NOMO-1 treated with DMSO at 0.1 percent for 48 hours (cell line): ENCODE results near the gene SSPN.
"Not testable (repeated sequence)": the region's sequence is repeated elsewhere in the genome, so short reads cannot be mapped to it uniquely, and the experiment has no call there.

Source experiments
- DNase-seq: peaks from one replicate; lab custom pipeline; 2025; ENCODE audit not compliant: unreplicated experiment; lab: John Stamatoyannopoulos, UW

Gene SSPN

GRCh38 chr12:26226629-26227360 is 31.4 kb downstream of the SSPN start:
- DNase-seq = no peak

DNA sequence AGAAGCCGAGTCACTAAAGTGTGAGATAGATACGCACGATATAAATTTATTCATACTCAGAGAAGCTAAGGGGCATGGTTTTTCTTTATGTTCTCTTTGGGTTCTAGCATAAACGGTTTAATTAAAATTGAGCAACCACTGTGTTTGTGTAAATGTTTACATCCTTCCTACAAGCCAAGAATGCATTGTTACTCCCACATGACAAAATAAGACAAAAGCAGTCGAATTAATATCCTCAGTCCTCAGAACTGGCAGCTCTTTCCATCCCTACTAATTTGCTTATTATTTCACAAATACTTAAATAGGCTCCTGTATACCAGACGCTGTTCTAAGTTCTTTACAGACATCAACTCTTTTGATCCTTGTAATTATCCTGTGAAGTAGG is 32.0 kb downstream of the SSPN start:
- no peak for DNase-seq

GRCh38 chr12:26229910-26230309 is 34.5 kb downstream of the SSPN start:
- no peak for DNase-seq

DNA sequence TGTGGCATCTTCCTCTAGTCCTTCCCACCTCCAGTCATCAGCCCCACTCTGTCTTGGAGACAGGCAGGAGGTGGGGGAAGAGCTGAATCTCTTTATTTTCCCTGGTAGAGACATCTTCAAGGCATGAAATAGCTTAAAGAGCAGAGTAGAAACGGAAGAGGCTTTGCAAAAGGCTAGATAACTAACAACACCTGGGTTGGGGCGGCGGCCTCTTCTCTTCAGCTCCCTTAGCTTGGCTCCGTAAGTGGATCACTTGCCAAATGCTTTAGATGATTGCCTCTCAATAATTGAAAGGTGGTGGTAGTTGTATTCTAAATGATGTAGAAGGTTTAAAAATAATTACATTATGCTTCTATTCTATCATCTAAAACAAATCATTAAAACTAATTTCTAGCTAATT is 36.1 kb downstream of the SSPN start:
- DNase-seq = no peak

DNA sequence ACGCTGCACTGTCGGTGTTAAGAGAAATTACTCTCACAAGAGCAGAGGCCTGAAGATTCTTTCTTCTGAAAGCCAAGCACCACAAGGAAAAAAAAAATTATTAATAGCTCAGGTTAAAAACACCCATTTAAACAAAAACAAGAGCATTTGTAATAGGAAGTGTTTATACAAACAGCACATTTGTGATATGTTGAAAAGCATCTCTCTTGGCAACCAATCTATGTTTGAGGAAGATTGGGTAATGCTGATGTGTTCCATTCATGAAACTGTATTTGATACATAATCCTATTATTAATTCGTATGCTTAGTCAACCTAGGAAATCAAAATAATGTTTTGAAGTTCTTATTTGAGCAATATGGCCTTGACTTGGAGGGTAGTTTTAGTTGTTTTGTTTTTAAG is 36.5 kb downstream of the SSPN start:
- no peak for DNase-seq

DNA sequence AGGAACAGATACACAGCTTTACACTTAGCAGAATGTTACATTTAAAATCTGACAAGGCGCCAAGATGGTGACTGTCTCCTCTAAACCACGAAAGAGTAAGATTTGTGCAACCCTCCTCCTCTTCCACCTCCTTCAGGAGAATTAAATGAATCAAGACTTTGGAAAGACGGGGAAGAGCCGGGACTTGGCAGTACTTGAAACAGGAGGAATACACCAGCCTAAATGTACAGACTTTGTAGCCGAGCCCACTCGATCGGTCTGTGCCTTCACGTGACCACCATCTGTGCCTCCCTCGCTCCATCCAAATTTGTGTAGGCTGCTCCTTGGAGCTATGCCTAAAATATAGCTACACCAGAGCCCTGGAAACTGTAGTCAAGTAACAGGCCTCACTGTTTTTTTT is 38.3 kb downstream of the SSPN start:
- no peak for DNase-seq

GRCh38 chr12:26235465-26235864 is 40.1 kb downstream of the SSPN start:
- DNase-seq = not testable (repeated sequence)

DNA sequence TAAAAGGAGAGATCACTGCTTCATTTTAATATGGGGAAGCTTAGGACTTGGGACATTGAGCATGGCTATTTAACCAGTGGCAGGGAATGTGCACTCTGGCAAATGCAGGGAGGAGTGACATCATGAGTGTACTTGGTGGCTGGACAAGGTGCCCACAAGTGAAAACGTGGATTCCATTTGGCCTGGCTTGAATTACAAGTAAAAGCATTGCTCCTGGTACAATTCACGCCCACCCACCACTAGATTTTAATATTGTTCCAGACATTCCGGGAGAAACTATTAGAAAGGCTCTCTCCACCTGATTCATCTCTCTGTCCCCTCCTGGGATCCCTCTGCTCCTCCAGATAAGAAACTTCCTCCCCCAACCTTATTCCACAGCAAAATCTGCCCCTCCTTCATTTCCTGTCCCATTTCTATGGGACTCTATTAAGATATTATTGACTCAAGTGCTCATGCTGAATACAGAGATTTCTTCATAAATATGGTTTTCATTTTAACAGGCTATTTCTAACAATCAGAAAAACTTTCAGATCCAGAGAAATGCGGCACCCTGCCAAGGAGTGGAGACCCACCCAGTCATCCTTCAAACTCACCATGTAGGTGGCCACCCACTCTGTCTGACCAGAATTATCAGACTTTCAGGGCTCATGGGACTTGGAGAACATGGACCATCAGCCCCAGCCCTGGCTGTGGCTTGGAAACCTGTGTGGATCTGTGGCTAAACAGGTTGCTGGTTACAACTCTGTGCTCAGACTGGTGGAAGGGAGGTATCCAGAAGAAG is 43.2 kb downstream of the SSPN start:
- no peak for DNase-seq

GRCh38 chr12:26239122-26239851 is 43.9 kb downstream of the SSPN start:
- DNase-seq = no peak

- DNase-seq = no peak
Measured at GRCh38 chr12:26239852-26240815, 44.8 kb downstream of the SSPN start.

- DNase-seq = no peak
Measured at GRCh38 chr12:26241080-26241479, 45.7 kb downstream of the SSPN start.

GRCh38 chr12:26242683-26243082 is 47.3 kb downstream of the SSPN start:
- no peak for DNase-seq

DNA sequence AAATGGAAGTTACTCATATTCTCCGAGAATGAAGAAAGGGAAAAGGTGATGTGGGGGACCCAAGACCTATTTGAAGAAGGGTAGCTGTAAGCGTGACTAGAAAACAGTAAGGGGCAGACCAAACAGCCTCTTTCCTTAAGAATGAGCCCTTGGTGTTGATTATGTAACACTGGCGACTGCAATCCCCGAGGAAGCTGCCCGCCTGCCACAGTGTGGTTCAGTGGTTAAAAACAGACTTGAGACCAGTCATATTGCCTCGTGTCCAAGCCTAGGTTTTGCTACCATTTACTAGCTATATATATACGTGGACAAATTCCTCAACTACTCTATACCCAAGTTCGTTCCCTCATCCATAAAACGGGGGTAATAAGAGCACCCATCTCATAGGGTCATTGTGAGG is 49.1 kb downstream of the SSPN start:
- DNase-seq = no peak

DNA sequence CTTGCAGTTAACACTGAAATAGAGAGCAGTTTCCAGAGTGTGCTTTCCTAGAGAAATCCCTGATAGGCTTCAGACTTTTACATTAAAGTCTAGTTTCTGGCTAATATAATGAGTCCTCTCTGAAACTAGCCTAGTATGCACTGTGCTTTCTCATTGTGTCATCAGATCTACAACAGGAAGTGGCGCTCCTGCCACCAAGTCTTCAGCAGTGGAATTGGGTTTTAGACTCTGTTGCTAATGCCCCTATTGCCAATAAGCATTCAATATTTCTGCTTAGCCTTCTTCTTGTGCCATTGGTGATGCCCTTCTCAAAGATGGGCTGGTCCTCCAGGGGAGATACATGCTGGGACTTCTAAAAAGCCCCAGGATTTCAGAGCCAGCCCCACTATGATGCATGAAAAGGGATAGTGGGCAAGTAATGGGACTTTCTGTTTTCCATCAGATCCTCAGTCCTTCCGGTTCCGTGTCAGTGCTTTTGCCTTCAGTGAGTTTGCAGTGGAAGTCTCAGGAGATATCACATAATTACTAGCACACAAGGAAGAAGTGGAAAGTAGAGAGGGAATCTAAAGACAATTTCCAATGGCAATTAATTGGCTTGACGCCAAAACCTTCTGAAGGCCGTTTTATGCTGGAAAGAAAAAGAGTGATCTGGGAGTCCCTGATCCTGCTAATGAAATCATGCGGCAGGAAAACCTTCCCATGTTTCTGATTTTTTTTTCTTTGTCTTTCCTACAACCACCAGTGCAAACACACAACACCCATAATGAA is 50.0 kb downstream of the SSPN start:
- no peak for DNase-seq

DNA sequence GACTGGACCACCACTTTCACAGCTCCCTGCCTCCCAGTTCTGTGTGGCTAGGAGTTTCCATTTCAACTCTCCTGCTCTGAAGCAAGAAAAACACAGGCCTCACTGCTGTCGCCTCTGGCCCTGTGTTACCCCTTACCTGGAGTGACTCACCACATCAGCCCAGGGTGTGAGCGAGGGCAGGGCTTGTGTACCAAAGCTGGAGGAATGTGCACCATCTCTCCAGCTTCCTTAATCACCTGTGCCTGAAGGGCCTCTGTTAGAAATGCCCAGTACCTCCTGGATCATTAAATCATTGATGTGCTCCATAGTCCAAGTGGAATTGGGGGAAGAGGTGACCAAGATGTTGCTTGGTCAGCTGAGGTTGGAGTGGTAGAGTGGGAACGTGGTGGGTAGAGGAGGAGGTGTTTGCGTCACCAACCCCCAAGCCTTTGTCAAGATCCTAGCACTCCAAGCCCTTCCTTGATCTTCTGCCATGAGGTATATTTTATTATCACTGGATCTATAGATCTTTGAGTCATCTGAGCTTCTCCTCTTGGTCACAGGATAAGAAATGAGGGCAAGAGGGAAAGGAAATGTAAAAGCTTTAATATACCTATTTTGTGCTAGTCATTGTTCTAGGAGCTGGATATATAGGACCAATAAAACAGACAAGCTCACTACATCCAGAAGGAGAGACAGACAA is 51.3 kb downstream of the SSPN start:
- DNase-seq = no peak

DNA sequence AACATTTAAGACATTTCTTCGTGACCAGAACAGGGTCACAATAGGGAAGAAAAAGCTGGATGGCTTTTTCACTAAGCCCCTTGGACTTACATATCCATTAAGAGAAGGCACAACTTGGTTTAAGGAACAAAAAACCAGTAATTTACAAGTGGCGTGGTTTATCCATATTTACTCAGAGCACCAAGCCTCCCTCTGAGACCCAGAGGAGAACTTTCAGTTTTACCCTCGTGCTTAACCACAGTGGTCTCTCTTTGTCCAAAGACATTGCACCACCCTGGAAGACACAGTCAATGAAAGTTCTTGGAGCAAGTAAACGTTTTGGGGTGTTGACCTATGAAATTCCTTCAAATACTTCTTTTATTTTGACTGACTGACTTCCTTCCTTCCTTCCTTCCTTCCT is 52.5 kb downstream of the SSPN start:
- DNase-seq = no peak

DNA sequence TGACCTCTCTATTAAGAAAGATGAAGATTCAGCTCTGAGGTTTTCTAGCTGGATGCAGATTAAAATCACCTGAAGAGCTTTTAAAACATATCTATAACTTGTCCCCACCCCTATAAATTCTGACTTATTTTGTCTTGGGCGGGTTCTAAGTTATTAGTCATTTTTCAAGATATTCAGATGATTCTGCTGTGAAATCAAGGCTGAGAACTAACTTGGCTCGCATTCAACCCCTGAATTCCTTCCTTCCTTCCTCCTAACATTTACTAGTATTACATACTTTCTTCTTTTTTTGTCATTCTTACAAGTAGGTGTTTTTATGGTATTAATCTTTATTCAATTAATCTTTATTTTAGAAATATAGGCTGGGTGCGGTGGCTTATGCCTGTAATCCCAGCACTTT is 55.4 kb downstream of the SSPN start:
- DNase-seq = no peak

DNA sequence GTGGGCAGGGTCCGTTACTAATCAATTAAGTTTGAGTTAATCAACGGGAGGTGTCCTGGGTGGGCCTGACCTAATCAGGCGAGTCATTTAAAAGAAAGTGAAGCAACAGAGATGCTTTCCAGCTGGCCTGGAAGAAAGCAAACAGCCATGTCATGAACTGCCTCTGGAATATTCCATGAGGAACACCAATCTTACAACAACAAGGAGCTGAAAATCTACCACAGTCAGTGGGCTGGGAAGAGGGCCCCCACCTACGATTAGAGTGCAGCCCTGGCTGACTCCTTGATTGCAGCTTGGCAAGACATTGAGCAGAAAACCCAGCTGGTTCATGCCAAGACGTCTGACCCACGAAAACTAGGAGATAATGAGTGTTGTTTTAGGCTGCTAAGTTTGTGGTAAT is 56.2 kb downstream of the SSPN start:
- no peak for DNase-seq

DNA sequence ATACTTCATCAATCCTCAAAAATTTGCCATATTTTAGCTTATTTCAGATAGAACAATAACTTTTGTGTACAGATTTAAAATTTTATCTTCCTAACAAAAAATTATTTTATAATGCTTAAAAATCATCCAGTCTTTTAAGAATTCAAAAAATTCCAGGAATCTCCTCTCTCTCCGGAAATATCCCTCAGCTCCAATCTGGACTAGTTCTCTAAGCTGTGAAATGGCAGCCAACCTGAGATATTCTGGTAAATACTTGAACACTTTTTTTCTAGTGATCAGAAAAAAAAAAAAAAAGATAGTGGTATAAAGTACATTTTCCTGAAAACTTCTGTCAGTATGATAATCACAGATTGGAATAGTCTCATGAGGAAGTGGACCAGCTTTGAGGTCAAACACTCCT is 57.6 kb downstream of the SSPN start:
- DNase-seq = no peak
